ENCODE measurements around the gene SGPP2. TPM values are rescaled to one million over a fixed set of nuclear protein-coding genes. Genes with fewer than 3 reads are reported as not detected.

SGPP2 gene
- total RNA-seq, 1 donor from 2014 or later = 12.4 TPM

GRCh38 chr2:222494104-222494739 is 69.9 kb downstream of the SGPP2 start:
- H3K4me1 Mint-ChIP-seq = no peaks in the 10 kb centered on the region
- ChIA-PET POLR2A (no interaction called here), CTCF (no interaction called here)
- ATAC-seq (ENCODE audit: low read depth) (no peak), DNase-seq (no peak)
- H3K4me3 Mint-ChIP-seq = no peak overlapping the region
- peaks cover 9% of the 10 kb centered on the region for H3K9me3 Mint-ChIP-seq
- H3K27me3 Mint-ChIP-seq = no peaks in the 10 kb centered on the region
- no peak overlapping the region for H3K27ac Mint-ChIP-seq
- intact Hi-C loops (cut with micrococcal nuclease) = no loop called here
- TF ChIP-seq CTCF (IDR thresholded peaks at IDR 0.05) = no peak
- no peaks in the 10 kb centered on the region for H3K36me3 Mint-ChIP-seq (ENCODE audit: low read depth)

GRCh38 chr2:222495388-222495787 is 71.0 kb downstream of the SGPP2 start:
- ChIA-PET POLR2A (no interaction called here), CTCF (no interaction called here)
- Mint-ChIP-seq H3K9me3 (peaks cover 9% of the 10 kb centered on the region), H3K27ac (no peak overlapping the region), H3K4me1 (no peaks in the 10 kb centered on the region), H3K4me3 (no peak overlapping the region), H3K36me3 (ENCODE audit: low read depth) (no peaks in the 10 kb centered on the region), H3K27me3 (no peaks in the 10 kb centered on the region)
- DNase-seq = no peak
- intact Hi-C loops (cut with micrococcal nuclease) = no loop called here
- no peak for ATAC-seq (ENCODE audit: low read depth)
- TF ChIP-seq CTCF (IDR thresholded peaks at IDR 0.05) = no peak

- no peak for ATAC-seq (ENCODE audit: low read depth)
- intact Hi-C loops (cut with micrococcal nuclease) = no loop called here
- DNase-seq = no peak
- Mint-ChIP-seq H3K36me3 (ENCODE audit: low read depth) (no peaks in the 10 kb centered on the region), H3K4me3 (no peak overlapping the region), H3K27ac (no peak overlapping the region), H3K4me1 (peaks cover 3% of the 10 kb centered on the region), H3K27me3 (no peaks in the 10 kb centered on the region), H3K9me3 (no peaks in the 10 kb centered on the region)
- ChIA-PET POLR2A (no interaction called here), CTCF (no interaction called here)
- TF ChIP-seq CTCF (IDR thresholded peaks at IDR 0.05) = no peak
Measured at GRCh38 chr2:222499226-222499625, 74.9 kb downstream of the SGPP2 start.

GRCh38 chr2:222504191-222504590 is 79.8 kb downstream of the SGPP2 start:
- Mint-ChIP-seq H3K9me3 (no peaks in the 10 kb centered on the region), H3K4me1 (peaks cover 12% of the 10 kb centered on the region), H3K27me3 (no peaks in the 10 kb centered on the region), H3K36me3 (ENCODE audit: low read depth) (no peaks in the 10 kb centered on the region), H3K27ac (no peak overlapping the region), H3K4me3 (no peak overlapping the region)
- intact Hi-C loops (cut with micrococcal nuclease) = no loop called here
- DNase-seq = no peak
- POLR2A ChIA-PET = no interaction called here
- no peak for TF ChIP-seq CTCF (IDR thresholded peaks at IDR 0.05)
- CTCF ChIA-PET = no interaction called here
- no peak for ATAC-seq (ENCODE audit: low read depth)

- Mint-ChIP-seq H3K27ac (no peak overlapping the region), H3K9me3 (no peaks in the 10 kb centered on the region), H3K36me3 (ENCODE audit: low read depth) (no peaks in the 10 kb centered on the region), H3K4me3 (no peak overlapping the region), H3K4me1 (peaks cover 12% of the 10 kb centered on the region), H3K27me3 (no peaks in the 10 kb centered on the region)
- ATAC-seq (ENCODE audit: low read depth) (peak; percentile 40), DNase-seq (no peak)
- TF ChIP-seq CTCF (IDR thresholded peaks at IDR 0.05) = no peak
- ChIA-PET POLR2A (no interaction called here), CTCF (no interaction called here)
- intact Hi-C loops (cut with micrococcal nuclease) = no loop called here
Measured at GRCh38 chr2:222504719-222505118, 80.4 kb downstream of the SGPP2 start.
